Astrocyte of the spinal cord (primary cell): ENCODE measurements around the gene AGBL5.

Experiments used
- DNase-seq: peaks from one replicate; pipeline ENCODE4 v3.0.0; 2011; ENCODE audit warnings: low read depth, low spot score
- H3K4me3 ChIP-seq: 2 replicates; pipeline ENCODE4 v1.5.1; 2011; ENCODE audit warnings: low read depth, mild to moderate bottlenecking, low read length, moderate library complexity
- in situ Hi-C: cut with HindIII; loops from 2 replicates; pipeline ENCODE4 v1.10.0; 2017; ENCODE audit warnings: low sequenced_read_pairs
- TF ChIP-seq, protein P1 (sequence below): IDR thresholded peaks from 2 replicates; pipeline ENCODE4 v1.5.1; 2012; ENCODE audit warnings: low read depth, mild to moderate bottlenecking, low read length, inconsistent platforms

AGBL5 gene

DNA sequence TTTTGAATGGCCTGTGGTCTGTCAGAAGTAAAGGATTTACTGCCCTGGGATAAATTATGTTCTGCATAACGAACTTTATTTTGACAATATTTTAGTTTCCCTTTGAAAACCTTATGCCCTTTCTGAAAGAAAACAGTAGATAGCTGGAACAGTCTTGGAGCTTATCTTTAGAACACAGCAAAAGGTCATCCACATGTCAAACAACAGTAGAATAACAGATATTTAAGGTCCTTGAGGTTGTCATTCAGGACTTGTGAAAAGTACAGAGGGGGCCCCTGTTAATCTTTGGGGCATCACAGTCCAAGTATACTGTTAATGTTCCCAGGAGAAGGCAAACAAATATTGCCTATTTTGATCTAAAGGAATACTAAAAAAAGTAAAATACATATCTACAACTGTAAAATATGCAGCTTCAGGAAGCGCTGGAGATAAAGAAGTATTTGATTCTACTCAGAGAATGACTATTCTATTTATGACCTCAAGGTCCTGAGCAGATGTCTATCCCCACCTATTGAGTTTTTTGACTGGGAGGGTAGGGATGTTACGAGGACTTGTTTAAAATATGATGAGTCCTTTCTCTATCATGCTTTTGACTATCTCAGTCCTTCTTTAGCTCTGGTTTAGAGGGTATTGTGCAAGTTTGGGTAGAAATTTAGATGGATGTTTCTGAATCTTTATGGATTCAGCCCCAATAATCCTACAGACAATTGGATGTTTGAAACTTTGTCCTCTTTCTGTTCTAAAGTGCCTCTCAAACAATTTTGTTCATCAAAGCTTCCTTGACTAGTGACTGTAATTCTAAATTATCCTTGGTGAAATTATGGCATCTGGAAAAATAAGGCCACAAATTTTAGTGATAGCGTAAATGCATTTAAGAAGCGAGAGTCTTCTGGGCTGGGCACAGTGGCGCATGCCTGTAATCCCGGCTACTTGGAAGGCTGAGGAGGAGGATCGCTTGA lies 43.8 kb upstream of the AGBL5 start:
- no peak for DNase-seq
- no peak overlapping the region for H3K4me3 ChIP-seq
- in situ Hi-C loops: no loop called here
- TF ChIP-seq, protein P1, sequence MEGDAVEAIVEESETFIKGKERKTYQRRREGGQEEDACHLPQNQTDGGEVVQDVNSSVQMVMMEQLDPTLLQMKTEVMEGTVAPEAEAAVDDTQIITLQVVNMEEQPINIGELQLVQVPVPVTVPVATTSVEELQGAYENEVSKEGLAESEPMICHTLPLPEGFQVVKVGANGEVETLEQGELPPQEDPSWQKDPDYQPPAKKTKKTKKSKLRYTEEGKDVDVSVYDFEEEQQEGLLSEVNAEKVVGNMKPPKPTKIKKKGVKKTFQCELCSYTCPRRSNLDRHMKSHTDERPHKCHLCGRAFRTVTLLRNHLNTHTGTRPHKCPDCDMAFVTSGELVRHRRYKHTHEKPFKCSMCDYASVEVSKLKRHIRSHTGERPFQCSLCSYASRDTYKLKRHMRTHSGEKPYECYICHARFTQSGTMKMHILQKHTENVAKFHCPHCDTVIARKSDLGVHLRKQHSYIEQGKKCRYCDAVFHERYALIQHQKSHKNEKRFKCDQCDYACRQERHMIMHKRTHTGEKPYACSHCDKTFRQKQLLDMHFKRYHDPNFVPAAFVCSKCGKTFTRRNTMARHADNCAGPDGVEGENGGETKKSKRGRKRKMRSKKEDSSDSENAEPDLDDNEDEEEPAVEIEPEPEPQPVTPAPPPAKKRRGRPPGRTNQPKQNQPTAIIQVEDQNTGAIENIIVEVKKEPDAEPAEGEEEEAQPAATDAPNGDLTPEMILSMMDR: no peak

DNA sequence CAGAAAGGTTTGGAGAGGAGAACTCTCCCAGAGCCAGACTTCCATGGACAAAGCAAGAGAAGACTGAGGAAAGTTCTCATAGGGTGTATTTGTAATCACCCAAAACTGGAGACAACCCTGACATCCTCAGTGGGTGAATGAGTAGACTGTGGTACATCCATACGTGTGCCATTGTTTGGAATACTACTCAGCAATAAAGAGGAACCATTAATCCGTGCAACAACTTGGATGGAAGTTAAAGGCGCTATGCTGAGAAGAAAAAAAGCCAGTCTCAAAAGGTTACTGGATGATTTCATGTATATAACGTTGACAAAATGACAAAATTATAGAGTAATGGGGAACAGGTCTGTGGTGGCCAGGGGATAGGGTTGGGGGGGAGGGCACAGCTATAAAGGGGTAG lies 42.8 kb upstream of the AGBL5 start:
- in situ Hi-C loops: no loop called here
- H3K4me3 ChIP-seq: no peak overlapping the region
- TF ChIP-seq, protein P1: no peak
- DNase-seq: no peak

DNA sequence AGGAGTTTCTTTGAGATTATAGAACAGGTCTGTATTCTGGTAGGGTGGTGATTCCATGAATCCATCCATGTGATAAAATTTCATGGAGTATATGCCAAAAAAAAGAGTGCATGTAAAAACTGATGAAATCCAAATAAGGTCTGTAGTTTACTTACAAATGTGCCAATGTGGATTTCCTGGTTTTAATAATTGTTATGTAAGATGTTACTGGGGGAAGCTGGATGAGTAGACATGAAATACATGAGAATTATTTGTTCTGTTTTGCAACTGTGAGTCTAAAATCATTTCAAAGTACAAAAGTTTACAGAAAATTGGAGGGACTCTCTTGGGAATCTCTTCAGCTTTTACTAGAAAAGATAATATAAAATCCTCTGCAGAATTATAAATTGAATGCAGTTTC lies 42.4 kb upstream of the AGBL5 start:
- no peak for DNase-seq
- in situ Hi-C loops: no loop called here
- H3K4me3 ChIP-seq: no peak overlapping the region
- TF ChIP-seq, protein P1: no peak

DNA sequence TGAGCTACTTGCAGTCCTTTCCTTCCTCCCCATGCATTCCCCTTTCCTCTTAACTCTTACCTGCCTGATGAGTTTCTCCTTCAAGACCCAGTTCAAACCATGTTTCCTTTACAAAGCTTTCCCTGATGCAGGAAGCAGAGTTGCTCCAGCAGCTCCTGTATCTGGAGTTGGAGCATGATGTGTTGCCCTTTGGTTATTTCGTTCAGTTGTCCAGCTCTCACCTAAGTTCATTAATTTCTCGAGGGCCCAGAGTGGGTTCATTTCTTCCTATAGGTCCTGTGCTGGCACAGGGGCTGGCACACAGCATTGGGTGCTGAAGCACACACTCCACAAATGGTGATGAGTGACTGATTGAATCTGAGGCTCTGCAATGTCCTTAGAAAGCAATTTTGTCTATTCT lies 41.8 kb upstream of the AGBL5 start:
- H3K4me3 ChIP-seq: no peak overlapping the region
- DNase-seq: no peak
- TF ChIP-seq, protein P1: no peak
- in situ Hi-C loops: no loop called here

DNA sequence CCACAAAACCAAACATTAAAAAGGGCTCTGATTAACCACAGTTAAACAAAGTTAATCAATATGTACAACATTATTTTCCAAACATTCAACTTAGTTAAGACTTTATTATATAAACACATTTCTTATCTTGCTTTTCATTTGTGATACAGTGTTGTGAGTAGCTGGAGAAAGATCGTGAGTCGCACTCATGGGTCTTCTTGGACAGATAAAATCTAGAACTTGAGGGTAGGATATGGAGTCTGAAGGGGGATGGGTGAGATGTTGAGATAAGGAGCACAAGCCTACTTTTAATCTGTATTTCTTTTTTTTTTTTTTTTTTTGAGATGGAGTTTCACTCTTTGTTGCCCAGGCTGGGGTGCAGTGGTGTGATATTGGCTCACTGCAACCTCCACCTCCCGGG lies 41.3 kb upstream of the AGBL5 start:
- DNase-seq: no peak
- no peak overlapping the region for H3K4me3 ChIP-seq
- in situ Hi-C loops: no loop called here
- TF ChIP-seq, protein P1: no peak

DNA sequence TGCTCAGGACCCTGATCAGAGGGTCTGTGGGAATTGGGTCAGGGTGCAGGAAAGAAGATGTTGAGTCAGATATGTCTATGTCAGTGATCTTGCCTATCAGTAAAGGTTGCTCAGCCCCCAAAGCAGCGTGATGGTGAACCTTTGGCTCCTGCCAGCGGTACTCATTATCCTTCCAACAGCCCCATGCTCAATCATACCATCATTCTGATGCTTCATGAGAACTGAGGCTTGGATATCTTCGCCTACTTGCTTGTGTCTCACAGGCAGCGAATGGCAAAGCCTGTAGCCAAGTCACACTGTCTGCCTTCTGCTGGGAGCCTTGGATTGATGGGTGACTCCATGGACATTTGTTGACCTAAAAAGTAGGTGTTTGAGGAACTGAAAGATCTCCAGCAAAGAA lies 37.7 kb upstream of the AGBL5 start:
- TF ChIP-seq, protein P1: no peak
- no peak for DNase-seq
- in situ Hi-C loops: no loop called here
- H3K4me3 ChIP-seq: no peak overlapping the region
